Measurements from ENCODE around the gene PIF1.
A peak's percentile ranks its signal among the peaks of the same experiment; 100 is the strongest.
"Not testable (repeated sequence)": the region's sequence is repeated elsewhere in the genome, so short reads cannot be mapped to it uniquely, and the experiment has no call there.

The PIF1 gene

GRCh38 chr15:64808785-64809453, 16.5 kb downstream of the PIF1 start:
- DNase-seq = no peak

GRCh38 chr15:64807751-64808222, 17.7 kb downstream of the PIF1 start:
- DNase-seq = no peak

GRCh38 chr15:64807051-64807749, 18.2 kb downstream of the PIF1 start:
- DNase-seq = no peak

GRCh38 chr15:64806509-64806908, 18.9 kb downstream of the PIF1 start:
- no peak for DNase-seq

- DNase-seq = no peak
These were observed 20.8 kb downstream of the PIF1 start for GRCh38 chr15:64804619-64805018.

- DNase-seq = no peak
These were observed 21.9 kb downstream of the PIF1 start for GRCh38 chr15:64803526-64803925.

GRCh38 chr15:64800476-64800875, 25.0 kb downstream of the PIF1 start:
- no peak for DNase-seq

GRCh38 chr15:64798905-64799304, 26.5 kb downstream of the PIF1 start:
- DNase-seq = not testable (repeated sequence)

GRCh38 chr15:64795921-64796320, 29.5 kb downstream of the PIF1 start:
- DNase-seq = not testable (repeated sequence)

- not testable (repeated sequence) for DNase-seq
These were observed 30.1 kb downstream of the PIF1 start for GRCh38 chr15:64795299-64795698.

GRCh38 chr15:64792282-64792681, 33.2 kb downstream of the PIF1 start:
- no peak for DNase-seq

- DNase-seq = no peak
These were observed 34.0 kb downstream of the PIF1 start for GRCh38 chr15:64791401-64791800.

- DNase-seq = no peak
These were observed 41.7 kb downstream of the PIF1 start for GRCh38 chr15:64783796-64784195.

GRCh38 chr15:64782751-64783150, 42.7 kb downstream of the PIF1 start:
- DNase-seq = no peak

GRCh38 chr15:64781299-64781698, 44.1 kb downstream of the PIF1 start:
- no peak for DNase-seq

GRCh38 chr15:64780600-64781156, 44.8 kb downstream of the PIF1 start:
- no peak for DNase-seq

GRCh38 chr15:64779630-64780029, 45.8 kb downstream of the PIF1 start:
- DNase-seq = no peak

GRCh38 chr15:64779024-64779423, 46.4 kb downstream of the PIF1 start:
- no peak for DNase-seq

- DNase-seq = no peak
These were observed 49.1 kb downstream of the PIF1 start for GRCh38 chr15:64776402-64776786.

GRCh38 chr15:64775551-64776401, 49.7 kb downstream of the PIF1 start, which contains the start of gene RBPMS2:
TSS of gene RBPMS2 (minus strand) at chr15:64775589. CDS start at chr15:64775319, 270 bp downstream.
- DNase-seq = no peak

GRCh38 chr15:64774629-64775493, 50.6 kb downstream of the PIF1 start:
- peak; percentile 59 for DNase-seq

GRCh38 chr15:64774037-64774628, 51.3 kb downstream of the PIF1 start:
- DNase-seq = no peak
